ENCODE results near the gene E4F1. TPM values are rescaled to one million over a fixed set of nuclear protein-coding genes. Genes with fewer than 3 reads are reported as not detected.

Gene E4F1
- total and polyA plus RNA-seq, 2 donors from 2014 or later: 13.6 to 26.0 TPM

GRCh38 chr16:2210009-2210332, 13.4 kb upstream of the E4F1 start:
- Histone ChIP-seq H3K27ac (ENCODE audit: low read depth in 2 of 2, low read length in 2 of 2) (no peak overlapping the region), H3K36me3 (ENCODE audit: control insufficient read depth in 2 of 3, insufficient read depth in 3 of 3, low read length in 3 of 3) (peaks cover 0 to 4% (median 0%) of the 10 kb centered on the region in 3 donors), H3K9ac (ENCODE audit: low read length in 3 of 3) (no peak overlapping the region), H3K9me3 (ENCODE audit: control insufficient read depth in 2 of 3, insufficient read depth in 1 of 3, low read length in 3 of 3) (no peaks in the 10 kb centered on the region), H3K27me3 (ENCODE audit: control insufficient read depth, insufficient read depth, low read length) (no peaks in the 10 kb centered on the region), H3K4me3 (ENCODE audit: low read length in 3 of 3) (no peak overlapping the region), H3K4me1 (ENCODE audit: control insufficient read depth in 2 of 3, insufficient read depth in 2 of 3, low read depth in 1 of 3, low read length in 3 of 3) (peaks cover 0 to 37% (median 20%) of the 10 kb centered on the region in 3 donors)
- FAIRE-seq (no peak), DNase-seq (peak in 1 of 5 donors; percentile 76)
- intact Hi-C loops (cut with DNase I): no loop called here
- no peak for TF ChIP-seq CTCF (IDR thresholded peaks at IDR 0.05; ENCODE audit: borderline replicate concordance, extremely low read depth, insufficient read depth)

- H3K9me3 ChIP-seq (ENCODE audit: control insufficient read depth in 2 of 3, insufficient read depth in 1 of 3, low read length in 3 of 3): no peaks in the 10 kb centered on the region
- no peaks in the 10 kb centered on the region for H3K27me3 ChIP-seq (ENCODE audit: control insufficient read depth, insufficient read depth, low read length)
- H3K9ac ChIP-seq (ENCODE audit: low read length in 3 of 3): no peak within 1 kb of the TSS
- TF ChIP-seq CTCF (IDR thresholded peaks at IDR 0.05; ENCODE audit: borderline replicate concordance, extremely low read depth, insufficient read depth): no peak
- intact Hi-C loops (cut with DNase I): no loop called here
- no peak within 1 kb of the TSS for H3K27ac ChIP-seq (ENCODE audit: low read depth in 2 of 2, low read length in 2 of 2)
- peaks cover 0 to 37% (median 19%) of the 10 kb centered on the region in 3 donors for H3K4me1 ChIP-seq (ENCODE audit: control insufficient read depth in 2 of 3, insufficient read depth in 2 of 3, low read depth in 1 of 3, low read length in 3 of 3)
- DNase-seq (peak in 4 of 5 donors; percentile 41 to 70 (median 53)), FAIRE-seq (no peak)
- H3K4me3 ChIP-seq (ENCODE audit: low read length in 3 of 3): no peak within 1 kb of the TSS
- H3K36me3 ChIP-seq (ENCODE audit: control insufficient read depth in 2 of 3, insufficient read depth in 3 of 3, low read length in 3 of 3): peaks cover 0 to 4% (median 0%) of the 10 kb centered on the region in 3 donors
Measured at GRCh38 chr16:2210386-2211365, 12.7 kb upstream of the E4F1 start, which contains the start of gene BRICD5. Gene BRICD5, minus strand, starts transcription at chr16:2210863. Its CDS starts 30 bp downstream, at chr16:2210833.

GRCh38 chr16:2211923-2212347, 11.5 kb upstream of the E4F1 start:
- no peak for TF ChIP-seq CTCF (IDR thresholded peaks at IDR 0.05; ENCODE audit: borderline replicate concordance, extremely low read depth, insufficient read depth)
- Histone ChIP-seq H3K4me1 (ENCODE audit: control insufficient read depth in 2 of 3, insufficient read depth in 2 of 3, low read depth in 1 of 3, low read length in 3 of 3) (peaks cover 0 to 27% (median 15%) of the 10 kb centered on the region in 3 donors), H3K36me3 (ENCODE audit: control insufficient read depth in 2 of 3, insufficient read depth in 3 of 3, low read length in 3 of 3) (peaks cover 0 to 4% (median 0%) of the 10 kb centered on the region in 3 donors), H3K9ac (ENCODE audit: low read length in 3 of 3) (no peak overlapping the region), H3K9me3 (ENCODE audit: control insufficient read depth in 2 of 3, insufficient read depth in 1 of 3, low read length in 3 of 3) (no peaks in the 10 kb centered on the region), H3K4me3 (ENCODE audit: low read length in 3 of 3) (no peak overlapping the region), H3K27me3 (ENCODE audit: control insufficient read depth, insufficient read depth, low read length) (no peaks in the 10 kb centered on the region), H3K27ac (ENCODE audit: low read depth in 2 of 2, low read length in 2 of 2) (peak overlapping the region in 1 of 2 donors; percentile 48)
- intact Hi-C loops (cut with DNase I): no loop called here
- FAIRE-seq (no peak), DNase-seq (peak in 1 of 5 donors; percentile 65)

All from kidney (tissue), 14 donors.